ENCODE data around the gene LRRC1.

The LRRC1 gene

DNA sequence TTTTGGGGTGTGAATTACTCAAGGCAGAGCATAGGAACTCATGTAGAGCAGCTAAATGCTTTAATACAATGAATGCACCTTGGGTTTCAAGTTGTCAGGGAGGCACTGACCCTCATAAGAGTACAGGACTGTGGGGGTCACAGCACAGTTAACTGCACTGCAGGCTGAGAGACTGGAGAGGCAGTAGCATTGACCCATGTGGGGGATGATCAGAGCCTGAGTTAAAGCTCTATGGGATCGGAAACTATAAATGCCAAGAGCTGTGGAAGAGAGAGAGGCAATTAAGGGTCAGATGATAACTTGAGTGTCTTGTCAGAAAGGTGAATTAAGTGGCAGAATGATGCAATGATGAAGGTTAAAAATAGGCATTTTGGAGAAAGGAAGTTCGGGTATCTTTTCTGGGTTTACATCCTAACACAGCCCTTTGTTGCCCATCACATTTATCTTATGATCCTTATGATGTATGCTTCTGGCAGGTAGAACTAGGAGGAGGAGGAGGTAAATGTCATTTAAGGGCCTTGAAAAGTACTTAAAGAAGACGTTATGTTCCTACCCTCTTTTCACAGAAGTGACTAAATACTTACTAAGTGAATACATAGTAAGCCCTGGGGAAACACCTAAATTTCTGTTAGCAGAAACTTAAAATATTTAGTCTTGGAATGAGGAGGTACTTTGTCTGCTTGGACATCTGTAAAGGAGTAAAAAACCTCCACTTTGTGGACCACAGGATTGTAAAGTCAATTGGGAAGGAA is 24.2 kb downstream of the LRRC1 start:
- no peak for DNase-seq

DNA sequence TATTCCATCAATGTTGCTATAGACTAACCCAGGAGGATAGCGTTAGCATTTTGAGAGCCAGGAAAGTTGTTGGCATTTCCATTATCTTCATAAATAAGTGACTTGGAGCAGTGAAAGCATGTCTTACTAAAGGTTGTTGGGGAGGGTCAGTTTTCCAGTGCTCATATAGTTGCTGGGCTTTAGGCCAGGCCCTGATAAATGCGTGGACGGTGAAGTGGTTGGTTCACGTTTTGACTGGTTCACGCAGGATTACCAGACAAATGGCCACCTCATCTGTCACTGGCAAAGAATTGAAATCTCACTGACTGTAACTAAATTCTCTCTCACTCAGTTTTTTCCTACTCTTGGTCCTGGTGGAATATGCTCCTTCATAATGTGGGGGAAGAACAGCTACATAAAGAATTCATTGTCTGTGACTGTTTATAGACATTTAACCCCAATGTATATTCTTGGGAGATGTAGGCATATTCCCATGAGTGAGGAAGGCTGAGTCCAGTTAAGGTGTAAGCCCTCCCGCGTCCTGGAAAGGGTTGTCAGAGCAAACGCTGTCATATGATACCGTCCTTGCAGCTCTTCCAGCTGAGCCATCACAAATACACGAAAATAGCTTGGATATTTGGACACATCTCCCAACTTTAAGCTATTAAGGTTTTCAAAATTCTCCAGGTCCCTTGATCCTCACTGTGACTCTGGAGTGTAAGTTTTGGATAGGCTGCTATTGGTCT is 27.8 kb downstream of the LRRC1 start:
- no peak for DNase-seq

DNA sequence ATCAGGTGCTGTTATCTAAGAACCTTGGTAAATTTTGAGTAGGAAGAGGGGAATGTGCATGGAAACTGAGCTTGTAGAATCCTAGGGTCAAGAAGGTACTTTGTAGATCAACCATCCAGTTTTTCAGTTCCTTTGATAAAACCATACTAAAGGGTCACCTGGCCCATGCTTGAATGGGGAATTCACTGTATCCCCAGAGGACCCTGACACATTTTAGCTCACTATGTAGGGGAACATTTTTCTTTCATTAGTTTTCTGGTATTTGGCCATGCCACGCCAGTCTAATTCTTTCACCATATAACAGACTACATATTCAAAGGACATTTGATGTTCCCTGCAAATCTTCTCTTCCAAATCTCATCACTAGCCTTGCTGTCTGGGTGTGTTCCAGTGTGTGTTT is 29.9 kb downstream of the LRRC1 start:
- DNase-seq: no peak

DNA sequence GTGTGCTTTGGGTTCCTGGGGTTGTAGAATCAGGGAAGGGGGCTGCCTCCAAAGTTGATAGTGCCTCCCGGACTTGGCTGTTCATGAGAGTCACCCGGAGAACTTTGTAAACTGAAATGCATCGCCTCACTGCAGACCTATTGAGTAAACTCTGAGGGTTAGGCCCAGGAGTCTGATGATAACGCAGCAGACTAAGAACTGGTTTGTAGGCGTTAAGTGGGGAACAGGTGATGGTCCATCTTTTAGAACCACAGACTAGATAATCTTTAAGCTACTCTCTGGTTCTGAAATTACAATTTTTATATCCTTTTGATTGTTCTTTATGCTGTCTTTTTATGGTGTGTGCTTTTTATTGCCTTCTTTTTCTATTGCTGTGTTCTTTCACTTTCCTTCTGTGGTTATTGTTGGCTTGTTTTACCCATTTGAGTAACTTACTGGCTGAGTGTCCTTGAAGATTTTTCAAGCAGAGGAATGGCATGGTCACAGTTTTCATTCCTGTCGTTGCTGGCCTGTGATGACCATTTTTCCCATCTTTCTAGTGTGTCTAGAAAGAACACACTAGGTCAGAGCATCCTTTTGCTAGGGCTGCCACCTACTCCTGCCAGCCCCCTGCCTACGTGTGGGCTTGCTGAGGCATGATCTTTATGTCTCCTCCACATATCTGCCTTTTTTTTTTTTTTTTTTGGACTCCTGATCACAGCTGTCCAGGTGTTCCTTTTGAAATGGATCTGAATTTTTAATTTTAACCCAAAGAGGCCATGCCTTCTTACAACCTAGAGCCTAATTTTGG is 30.9 kb downstream of the LRRC1 start:
- no peak for DNase-seq

DNA sequence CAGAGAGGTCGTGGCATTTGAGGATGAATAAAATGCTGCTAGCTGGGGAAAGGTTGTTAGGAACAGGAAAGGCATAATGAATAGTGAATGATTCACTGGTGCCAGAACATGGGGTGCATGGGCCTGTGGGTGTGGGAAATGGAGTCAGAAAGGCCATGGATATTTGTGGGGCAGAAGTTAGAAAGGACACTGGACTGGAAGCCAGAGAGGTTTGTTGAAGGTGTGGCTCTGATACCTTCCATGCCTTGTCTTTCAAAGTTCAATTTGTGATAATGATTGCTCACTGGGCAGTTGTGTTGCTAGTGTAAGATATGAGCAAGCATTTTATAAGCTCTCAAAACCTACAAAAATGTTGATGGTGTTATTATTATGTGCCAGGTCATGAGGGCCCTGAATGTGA is 32.7 kb downstream of the LRRC1 start:
- no peak for DNase-seq

DNA sequence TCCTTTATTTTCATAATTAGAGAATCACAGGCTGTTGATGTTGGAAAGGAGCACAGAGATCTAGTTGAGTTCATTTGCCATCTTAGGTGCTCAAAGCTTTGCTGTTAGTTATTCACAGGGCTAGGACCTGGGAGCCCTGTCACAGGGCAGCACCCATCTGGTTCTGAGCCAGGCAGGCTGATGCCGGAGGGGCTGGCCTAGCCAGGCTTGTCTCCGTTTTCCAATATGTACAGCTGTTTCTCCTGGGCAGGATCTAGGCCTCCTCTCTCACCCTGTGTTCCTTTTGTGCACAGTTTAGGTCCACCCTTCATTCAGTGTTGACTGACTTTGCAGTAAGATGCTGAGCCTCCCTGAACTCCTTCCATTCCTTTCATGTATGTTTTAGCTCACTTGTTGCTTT is 33.4 kb downstream of the LRRC1 start:
- DNase-seq: peak; percentile 68

DNA sequence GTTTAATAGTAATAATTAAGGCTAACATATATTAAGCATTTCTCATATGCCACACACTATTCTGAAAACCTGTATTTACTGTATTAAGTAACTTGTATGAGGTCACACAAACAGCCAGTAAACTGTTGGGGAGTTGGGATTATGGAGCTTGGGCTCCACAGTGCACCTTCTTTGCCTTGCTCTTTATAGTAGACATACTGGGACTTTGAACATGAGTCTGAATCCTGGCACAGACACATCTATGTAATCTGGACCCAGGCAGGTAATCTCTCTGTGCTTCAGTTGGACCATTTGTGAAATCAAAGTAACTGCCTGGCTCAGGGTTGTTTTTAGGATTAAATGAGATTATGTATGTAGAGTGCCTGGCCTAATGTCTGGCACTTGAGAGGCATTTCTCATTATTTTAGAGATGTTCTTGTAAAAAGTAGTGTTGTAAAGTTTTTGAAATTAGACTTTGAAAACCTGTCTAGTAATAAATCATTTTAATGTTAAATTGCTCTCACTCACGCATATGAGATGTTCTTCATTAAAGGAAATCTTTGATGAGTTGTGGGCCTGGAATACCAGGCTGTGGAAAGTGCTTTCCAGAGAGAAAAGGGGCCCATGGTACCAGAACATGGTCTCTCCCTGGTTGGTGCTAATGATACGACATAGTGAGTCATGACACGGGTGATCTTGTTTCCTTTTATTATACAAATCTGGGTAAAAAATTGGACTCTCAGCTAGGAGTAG is 34.3 kb downstream of the LRRC1 start:
- DNase-seq: peak; percentile 52

DNA sequence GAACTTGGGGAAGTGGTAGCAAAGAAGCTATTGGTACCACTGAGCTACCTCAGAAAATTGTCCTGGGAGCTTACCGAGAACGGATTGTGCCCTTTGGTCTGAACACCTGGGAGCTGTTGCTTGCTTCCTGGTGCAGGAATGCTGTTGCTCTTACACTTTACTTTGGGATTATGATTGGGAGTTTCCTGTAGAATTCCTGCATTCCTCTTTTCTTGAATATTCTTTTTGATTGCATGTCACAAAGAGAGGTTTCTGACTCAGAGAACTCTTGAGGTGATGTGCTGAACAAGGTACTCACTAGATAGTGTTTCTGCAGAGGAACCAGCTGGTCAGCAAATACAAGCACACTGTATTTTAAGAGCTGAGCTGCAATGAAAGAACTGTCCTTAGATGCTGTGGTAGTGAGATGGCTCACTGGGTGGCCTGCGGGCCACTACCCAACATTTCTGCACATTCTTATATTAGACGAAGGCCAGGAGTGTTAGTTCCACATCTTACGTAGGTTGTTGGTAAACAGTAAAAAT is 35.0 kb downstream of the LRRC1 start:
- peak; percentile 41 for DNase-seq

DNA sequence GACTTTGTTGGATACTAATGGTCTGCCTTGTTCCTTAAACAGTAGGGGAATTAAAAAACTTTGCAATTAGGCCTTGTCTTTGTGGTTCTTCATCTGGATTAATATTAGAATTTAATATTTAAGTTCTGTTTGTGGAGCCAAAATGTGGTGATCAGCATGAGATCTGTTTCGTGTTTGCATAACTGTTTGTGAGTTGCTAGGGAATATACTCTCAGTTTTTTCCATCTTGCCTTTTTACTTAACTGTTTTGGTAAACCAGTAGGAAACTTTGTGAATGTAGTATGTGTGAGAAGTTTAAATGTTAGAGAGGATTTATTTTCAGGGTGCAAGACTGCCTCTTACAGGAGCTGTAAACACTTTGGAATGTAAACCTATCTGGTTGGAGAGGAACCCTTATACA is 35.6 kb downstream of the LRRC1 start:
- no peak for DNase-seq

DNA sequence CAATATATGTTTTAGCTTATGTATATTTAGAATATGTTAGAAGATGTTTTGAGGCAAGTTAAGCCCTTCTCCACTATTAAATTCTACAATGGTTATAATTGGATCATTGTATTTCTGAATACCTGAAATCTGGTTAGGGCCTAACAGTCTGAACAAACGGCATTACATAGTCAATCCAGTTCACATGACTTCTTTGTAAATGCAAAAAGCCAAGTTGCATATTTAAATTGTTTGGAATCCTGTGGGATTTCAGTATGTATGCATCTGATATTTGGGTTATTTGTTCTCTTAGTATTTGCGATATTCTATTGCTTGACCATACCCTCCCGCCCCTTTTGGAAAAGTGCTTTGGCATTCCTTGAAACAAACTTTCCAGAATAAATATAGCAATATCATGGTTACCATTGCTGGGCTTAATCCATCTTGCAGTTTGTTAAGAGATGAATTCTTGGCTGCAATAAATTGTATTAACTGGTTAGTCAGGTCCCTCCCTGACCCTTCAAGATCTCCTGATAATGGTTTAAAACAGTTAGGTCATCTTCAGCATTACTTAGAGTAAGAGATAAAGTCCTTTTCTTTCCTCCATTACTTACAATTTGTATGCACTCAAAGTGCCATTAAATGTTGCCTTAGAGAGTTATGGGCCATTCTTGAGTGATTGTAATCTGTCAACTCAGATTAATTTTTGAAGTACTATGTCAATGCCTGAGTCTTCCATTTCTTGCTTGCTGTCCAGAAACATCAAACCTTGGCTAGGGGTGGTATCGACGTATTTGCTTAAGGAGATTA is 36.5 kb downstream of the LRRC1 start:
- peak; percentile 75 for DNase-seq

DNA sequence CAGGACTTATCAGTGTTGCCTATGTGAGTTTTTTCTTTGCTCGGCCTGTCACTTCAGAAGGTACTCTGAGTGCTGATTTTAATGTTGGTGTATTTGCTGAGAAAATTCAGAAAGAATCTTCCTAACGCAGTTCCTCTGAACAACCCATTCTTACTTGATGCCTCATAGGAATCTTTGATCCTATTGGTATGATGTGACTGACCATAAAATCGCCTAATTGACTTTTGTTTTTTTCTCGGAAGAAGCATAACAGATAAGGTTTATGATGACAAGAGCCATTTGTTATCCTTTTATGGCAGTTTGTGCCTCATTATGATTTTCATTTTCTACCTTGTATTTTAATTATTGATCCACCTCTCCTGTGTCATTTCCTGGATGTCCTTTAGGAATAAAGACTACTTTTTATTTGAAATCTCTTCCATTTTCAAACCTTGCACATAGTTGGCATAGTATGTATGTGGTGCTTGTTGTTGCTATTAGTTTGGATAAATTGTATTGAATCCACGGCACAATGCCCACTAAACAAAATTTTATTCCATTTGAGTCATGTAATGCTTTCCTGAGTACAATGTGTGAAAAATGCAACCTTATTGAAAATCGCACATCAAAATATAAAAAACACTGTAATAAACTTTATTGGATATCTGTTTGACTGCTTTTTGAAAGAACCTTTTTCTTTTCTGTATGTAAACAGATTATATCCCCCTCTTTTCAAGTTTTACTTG is 37.3 kb downstream of the LRRC1 start:
- no peak for DNase-seq

DNA sequence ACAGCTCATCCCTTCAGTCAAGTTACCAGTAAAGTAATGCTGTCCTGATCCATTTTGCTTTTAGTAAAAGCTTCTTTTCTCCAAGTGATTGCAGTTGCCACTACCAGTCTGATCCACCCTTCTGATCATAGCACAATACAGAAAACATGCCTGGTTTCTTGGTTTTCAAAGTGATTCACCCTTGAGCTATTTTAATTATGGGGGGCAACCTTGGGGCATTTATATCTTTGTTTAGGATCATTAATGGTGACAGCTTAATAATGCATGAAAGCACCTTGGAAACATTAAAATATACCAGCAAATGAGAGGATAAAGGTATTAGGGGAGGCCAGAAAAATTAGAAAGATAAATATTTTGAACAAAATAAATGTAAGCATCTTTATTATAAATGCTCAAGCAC is 38.4 kb downstream of the LRRC1 start:
- peak; percentile 72 for DNase-seq

DNA sequence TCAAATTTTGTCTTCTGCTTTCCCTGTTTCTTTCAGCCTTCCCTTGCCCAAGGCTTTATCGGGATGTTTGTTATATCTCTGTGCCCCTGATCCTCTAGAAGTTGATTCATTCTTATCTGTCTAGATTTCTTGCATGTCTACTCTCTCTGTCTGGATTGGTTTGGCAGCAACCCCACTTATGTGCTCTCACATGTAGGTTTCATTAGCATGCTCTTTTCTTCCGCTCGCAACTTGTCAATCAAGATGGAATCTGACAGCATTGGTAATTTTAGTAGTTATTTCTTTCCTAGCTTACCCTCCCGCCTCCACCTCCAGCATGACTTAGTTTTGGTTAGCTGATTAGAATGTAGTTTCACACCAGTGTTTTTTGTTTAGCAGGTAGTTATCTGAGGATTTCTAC is 39.3 kb downstream of the LRRC1 start:
- peak; percentile 13 for DNase-seq

DNA sequence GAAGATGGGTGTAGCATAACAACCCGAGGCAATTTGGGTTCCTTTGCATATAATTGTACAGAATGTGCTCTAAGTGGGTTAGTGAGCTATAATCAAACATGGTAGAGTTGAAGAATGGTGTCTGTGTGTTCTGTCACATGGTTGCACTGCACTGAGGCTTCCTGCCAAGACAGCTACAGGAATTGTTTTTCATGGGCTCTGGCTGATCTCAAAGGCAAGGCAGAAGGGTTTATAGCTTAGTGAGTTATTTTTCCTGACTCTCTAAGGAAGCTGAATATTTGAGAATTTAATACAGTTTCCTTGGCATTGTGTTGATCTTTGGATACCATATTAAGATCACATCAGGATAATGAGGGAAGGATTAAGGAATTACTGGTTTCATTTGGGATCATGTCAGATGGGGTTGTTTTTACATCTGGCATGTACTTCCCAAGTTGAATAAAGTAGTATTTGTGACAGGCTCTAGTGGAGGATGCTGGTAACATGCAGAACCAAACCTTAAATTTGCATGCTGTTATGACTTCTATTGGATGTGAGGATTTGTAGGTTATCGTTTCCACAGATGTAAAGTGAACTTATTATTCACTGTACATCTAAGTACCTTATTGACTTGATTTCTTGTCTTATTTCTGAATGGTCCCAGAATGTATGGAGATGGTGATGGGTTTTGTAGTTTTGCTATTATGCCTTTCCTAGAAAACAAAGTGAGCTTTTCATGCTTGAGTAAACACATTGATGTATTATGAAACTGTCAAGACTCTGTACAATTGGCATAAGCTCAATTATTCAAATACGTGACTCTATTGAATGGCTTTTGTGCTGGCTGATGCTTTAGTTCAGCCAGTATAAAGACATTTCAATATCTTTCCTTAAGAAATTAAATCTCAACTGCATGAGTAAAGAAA is 43.3 kb downstream of the LRRC1 start:
- peak; percentile 82 for DNase-seq

DNA sequence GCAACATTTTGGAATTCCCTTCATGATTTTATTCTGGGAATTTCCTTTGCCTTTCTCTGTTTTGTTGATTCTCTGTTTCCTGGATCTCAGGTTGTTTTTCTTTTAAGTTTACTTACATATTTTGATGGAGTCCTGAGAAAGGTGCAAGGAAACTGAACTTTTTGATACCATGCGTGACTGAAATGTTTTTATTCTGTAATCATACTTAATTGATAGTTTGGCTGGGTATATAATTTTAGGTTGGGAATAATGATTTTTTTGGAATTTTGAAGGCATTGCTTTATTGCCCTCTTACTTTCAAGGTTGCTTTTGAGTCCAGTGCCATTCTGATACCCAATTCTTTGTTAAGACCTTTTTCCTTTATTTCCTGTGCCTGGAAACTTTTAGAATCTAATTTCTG is 45.2 kb downstream of the LRRC1 start:
- DNase-seq: no peak

DNA sequence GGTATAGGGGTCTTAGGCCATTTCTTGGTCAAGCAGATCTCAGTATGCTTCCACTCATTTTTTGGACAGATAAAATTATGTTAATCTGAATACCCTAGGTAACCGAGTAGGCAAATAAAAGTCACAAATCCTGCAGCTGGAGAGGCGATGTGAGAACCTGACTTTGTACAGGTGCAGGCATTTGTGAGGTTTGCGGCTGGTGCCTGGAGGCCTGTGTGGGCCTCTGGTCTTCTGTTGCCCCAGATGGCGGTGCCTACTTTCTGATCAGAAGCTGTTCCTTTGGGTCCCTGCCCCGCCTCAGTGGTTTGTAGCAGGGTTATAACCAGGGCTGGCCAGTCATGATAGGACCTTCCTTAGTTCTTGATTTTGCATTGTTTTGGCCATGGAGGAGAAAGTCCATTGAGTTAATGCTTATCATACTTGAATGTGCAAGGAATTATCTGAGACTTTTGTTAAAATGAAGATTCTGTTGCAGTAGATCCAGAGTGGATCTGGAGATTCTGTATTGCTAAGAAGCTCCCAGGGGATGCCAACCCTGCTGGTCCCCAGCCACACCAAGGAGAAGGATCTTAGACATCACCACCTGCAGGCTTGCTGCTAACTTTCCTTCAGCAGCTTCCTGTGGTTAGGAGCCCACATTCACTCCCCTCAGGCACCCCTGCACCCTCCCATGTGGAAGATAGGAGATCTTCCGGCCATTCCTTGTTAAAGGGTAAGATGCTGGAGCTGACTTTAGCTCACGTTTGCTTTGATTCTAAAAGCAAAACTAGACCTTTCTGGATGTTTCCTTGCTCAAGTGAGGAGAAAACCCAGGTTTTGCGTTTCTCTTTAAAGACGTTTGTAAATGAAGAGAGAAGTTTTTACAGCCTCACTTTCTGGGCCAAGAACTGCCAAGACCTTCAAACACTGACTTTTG is 50.7 kb downstream of the LRRC1 start:
- DNase-seq: no peak

DNA sequence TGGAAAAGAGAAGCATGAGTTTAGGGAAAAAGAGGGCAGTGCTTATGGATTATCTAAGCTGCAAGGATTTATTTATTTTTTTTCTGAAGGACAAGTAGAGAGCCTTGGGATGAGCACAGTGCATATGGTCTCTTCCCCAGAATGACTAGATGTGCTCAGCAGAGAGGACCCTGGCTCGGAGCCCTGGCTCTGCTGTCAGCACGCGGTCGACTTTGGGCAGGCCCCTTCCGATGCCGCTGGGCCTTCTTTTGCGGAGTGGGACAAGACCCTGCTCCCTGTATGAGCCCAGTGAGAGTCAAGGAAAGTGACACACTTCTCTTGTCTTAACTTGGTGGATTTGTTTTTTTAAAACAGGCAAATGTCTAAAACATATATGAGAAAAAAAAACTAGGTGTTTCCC is 51.4 kb downstream of the LRRC1 start:
- DNase-seq: no peak

DNA sequence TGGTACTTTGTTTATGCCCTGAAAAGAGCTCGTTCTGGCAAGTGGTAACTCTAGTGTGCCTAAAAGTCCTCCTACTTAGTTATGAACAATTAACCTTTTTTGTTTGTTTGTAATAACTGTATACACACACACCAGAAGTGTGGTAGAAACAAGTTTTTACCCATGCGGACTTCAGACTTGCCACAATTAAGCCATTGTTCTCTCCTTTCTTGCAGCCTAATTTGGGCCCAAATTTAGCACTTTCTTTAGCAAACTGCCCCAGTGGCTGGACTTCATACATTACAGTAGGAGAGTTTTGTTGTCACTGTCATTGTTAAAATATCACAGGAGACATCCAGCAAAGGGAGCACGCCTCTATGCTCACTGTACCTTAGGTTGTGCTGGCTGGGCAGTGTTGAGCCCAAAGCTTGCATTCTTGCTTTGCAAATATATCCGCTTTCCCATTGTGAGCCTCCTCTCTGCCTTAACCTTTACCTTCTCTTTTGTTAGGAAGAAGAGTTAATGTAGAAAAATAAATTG is 53.0 kb downstream of the LRRC1 start:
- DNase-seq: no peak

DNA sequence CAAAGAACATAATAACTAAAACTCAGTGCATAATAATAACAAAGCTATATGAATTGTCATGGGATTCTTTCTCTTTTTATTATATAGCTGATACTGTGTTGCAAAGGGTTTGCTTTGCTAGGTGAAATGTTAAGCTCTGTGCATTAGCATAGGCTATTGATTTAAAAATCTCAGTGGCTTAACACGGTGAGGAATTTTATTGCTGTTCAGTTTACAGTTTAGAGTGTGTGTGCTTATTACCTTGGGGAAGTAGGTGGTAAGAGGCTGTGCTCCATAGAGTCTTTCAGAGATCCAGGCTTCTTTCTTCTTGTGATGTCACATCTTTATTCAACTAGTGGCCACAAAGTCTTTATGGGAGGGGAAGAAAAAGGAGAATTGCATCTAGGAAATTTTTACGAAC is 55.7 kb downstream of the LRRC1 start:
- no peak for DNase-seq
